OCI-LY1 (cell line): ENCODE results near the gene MOK.
"Not testable (repeated sequence)": the region's sequence is repeated elsewhere in the genome, so short reads cannot be mapped to it uniquely, and the experiment has no call there.

Experiments used
- H2AFZ ChIP-seq: fragments of 200-600 bp; sonication (generic), shearing (Covaris generic); 2 replicates; pipeline ENCODE4 v1.6.0; 2014; ENCODE audit warnings: antibody characterized with exemption, mild to moderate bottlenecking, low read length
- H3F3A ChIP-seq: fragments of 200-600 bp; sonication (generic), shearing (Covaris generic); 2 replicates; pipeline ENCODE4 v1.6.0; 2014; ENCODE audit warnings: mild to moderate bottlenecking, antibody characterized with exemption, low read length, moderate library complexity; ENCODE audit not compliant: insufficient read depth
- H3K27ac ChIP-seq: fragments of 200-600 bp; sonication (generic); 2 replicates; pipeline ENCODE4 v1.5.1; 2014; ENCODE audit warnings: low read length, mixed run types, mild to moderate bottlenecking, low read depth; ENCODE audit not compliant: poor library complexity, severe bottlenecking
- H3K27me3 ChIP-seq: fragments of 200-600 bp; sonication (generic); 2 replicates; pipeline ENCODE4 v1.6.0; 2014; ENCODE audit warnings: antibody characterized with exemption, mild to moderate bottlenecking, low read length, moderate library complexity; ENCODE audit not compliant: insufficient read depth
- H3K36me3 ChIP-seq: fragments of 200-600 bp; sonication (generic); 2 replicates; pipeline ENCODE4 v1.6.1; 2014; ENCODE audit warnings: mild to moderate bottlenecking, antibody characterized with exemption, low read length, moderate library complexity, mixed read lengths; ENCODE audit not compliant: insufficient read depth
- H3K4me1 ChIP-seq: fragments of 200-600 bp; sonication (generic); 2 replicates; pipeline ENCODE4 v1.5.1; 2014; ENCODE audit warnings: mild to moderate bottlenecking, low read length, moderate library complexity; ENCODE audit not compliant: insufficient read depth, severe bottlenecking
- H3K4me2 ChIP-seq: fragments of 200-600 bp; sonication (generic), shearing (Covaris generic); 2 replicates; pipeline ENCODE4 v1.6.1; 2014; ENCODE audit warnings: low read length
- H3K4me3 ChIP-seq: fragments of 200-600 bp; sonication (generic); 2 replicates; pipeline ENCODE4 v1.5.1; 2014; ENCODE audit warnings: low read length, low read depth, mild to moderate bottlenecking, mixed read lengths; ENCODE audit not compliant: poor library complexity, severe bottlenecking
- H3K79me2 ChIP-seq: fragments of 200-600 bp; shearing (Covaris generic); 2 replicates; pipeline ENCODE4 v1.6.1; 2016; ENCODE audit warnings: mixed run types, low read length, mixed read lengths; ENCODE audit not compliant: insufficient read depth
- H3K9ac ChIP-seq: fragments of 200-600 bp; sonication (generic), shearing (Covaris generic); 2 replicates; pipeline ENCODE4 v1.6.1; 2014; ENCODE audit warnings: mild to moderate bottlenecking, low read length, mixed read lengths
- H3K9me2 ChIP-seq: fragments of 200-600 bp; sonication (generic), shearing (Covaris generic); 2 replicates; pipeline ENCODE4 v1.6.1; 2014; ENCODE audit warnings: low read depth, mild to moderate bottlenecking, low read length, mixed read lengths
- H3K9me3 ChIP-seq: fragments of 200-600 bp; shearing (Covaris generic); 2 replicates; pipeline ENCODE4 v1.6.1; 2014; ENCODE audit warnings: low read length, mixed read lengths
- H4K20me1 ChIP-seq: fragments of 200-600 bp; sonication (generic), shearing (Covaris generic); 2 replicates; pipeline ENCODE4 v1.6.0; 2016; ENCODE audit warnings: mild to moderate bottlenecking, low read length; ENCODE audit not compliant: insufficient read depth
- CTCF ChIP-seq: fragments of 200-600 bp; sonication (generic), shearing (Covaris generic); IDR thresholded peaks from 2 replicates; pipeline ENCODE4 v1.5.1; 2017; ENCODE audit warnings: mild to moderate bottlenecking, antibody characterized with exemption, low read length, moderate library complexity, mixed read lengths
- EZH2 ChIP-seq: fragments of 200-600 bp; sonication (generic), shearing (Covaris generic); IDR thresholded peaks from 2 replicates; pipeline ENCODE4 v1.8.0; 2017; ENCODE audit warnings: borderline replicate concordance, mixed run types, mild to moderate bottlenecking, antibody characterized with exemption, low read length, moderate library complexity, mixed read lengths

MOK gene

GRCh38 chr14:102315121-102315520, 10.2 kb upstream of the MOK start:
- no peak for TF ChIP-seq EZH2
- TF ChIP-seq CTCF, result no peak
- Histone ChIP-seq H2AFZ (no peak overlapping the region), H3K36me3 (no peaks in the 10 kb centered on the region), H3K9me3 (no peaks in the 10 kb centered on the region), H3K4me1 (peaks cover 49% of the 10 kb centered on the region), H3K4me2 (peak overlapping the region; percentile 73), H3K9me2 (no peaks in the 10 kb centered on the region), H3K4me3 (no peak overlapping the region), H3K79me2 (no peaks in the 10 kb centered on the region), H3K27me3 (no peaks in the 10 kb centered on the region), H4K20me1 (no peaks in the 10 kb centered on the region), H3F3A (no peaks in the 10 kb centered on the region), H3K9ac (no peak overlapping the region), H3K27ac (no peak overlapping the region)

GRCh38 chr14:102314242-102315011, 9.5 kb upstream of the MOK start:
- Histone ChIP-seq H3K4me3 (peak overlapping the region; percentile 63), H3K9ac (peak overlapping the region; percentile 56; the same call in 1 of the 2 replicates), H2AFZ (peak overlapping the region; percentile 85; the same call in 1 of the 2 replicates), H3F3A (no peaks in the 10 kb centered on the region), H3K9me3 (no peaks in the 10 kb centered on the region), H3K79me2 (no peaks in the 10 kb centered on the region), H4K20me1 (no peaks in the 10 kb centered on the region), H3K27ac (no peak overlapping the region), H3K36me3 (no peaks in the 10 kb centered on the region), H3K4me2 (peak overlapping the region; percentile 73), H3K9me2 (no peaks in the 10 kb centered on the region), H3K4me1 (peaks cover 49% of the 10 kb centered on the region), H3K27me3 (no peaks in the 10 kb centered on the region)
- TF ChIP-seq CTCF (peak; percentile 73), EZH2 (no peak)

DNA sequence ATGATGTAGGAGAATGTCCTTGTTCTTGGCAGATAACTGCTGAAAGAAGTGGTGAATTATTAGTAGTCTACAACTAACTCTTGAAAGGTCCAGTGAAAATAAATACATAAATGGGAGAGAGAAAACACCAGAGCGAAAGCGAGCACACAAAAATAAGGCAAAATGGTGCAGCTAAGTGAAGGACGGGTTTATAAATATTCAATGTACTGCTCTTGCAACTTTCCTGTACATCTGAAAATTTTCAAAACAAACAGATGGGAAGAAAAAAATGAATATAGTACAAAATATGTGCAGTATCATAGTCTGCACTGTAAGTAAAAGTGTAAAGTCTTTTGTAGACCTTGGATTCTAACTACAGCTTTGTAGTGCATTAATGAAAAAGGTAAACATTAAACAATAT, 1.3 kb downstream of the MOK start:
- Histone ChIP-seq H2AFZ (no peak overlapping the region), H3K9me3 (no peaks in the 10 kb centered on the region), H3F3A (no peaks in the 10 kb centered on the region), H3K4me1 (peaks cover 15% of the 10 kb centered on the region), H3K27ac (no peak overlapping the region), H3K4me3 (no peak overlapping the region), H3K36me3 (no peaks in the 10 kb centered on the region), H3K9me2 (no peaks in the 10 kb centered on the region), H3K4me2 (no peak overlapping the region), H3K27me3 (no peaks in the 10 kb centered on the region), H3K9ac (no peak overlapping the region), H4K20me1 (no peaks in the 10 kb centered on the region), H3K79me2 (no peaks in the 10 kb centered on the region)
- TF ChIP-seq EZH2 (no peak), CTCF (no peak)

DNA sequence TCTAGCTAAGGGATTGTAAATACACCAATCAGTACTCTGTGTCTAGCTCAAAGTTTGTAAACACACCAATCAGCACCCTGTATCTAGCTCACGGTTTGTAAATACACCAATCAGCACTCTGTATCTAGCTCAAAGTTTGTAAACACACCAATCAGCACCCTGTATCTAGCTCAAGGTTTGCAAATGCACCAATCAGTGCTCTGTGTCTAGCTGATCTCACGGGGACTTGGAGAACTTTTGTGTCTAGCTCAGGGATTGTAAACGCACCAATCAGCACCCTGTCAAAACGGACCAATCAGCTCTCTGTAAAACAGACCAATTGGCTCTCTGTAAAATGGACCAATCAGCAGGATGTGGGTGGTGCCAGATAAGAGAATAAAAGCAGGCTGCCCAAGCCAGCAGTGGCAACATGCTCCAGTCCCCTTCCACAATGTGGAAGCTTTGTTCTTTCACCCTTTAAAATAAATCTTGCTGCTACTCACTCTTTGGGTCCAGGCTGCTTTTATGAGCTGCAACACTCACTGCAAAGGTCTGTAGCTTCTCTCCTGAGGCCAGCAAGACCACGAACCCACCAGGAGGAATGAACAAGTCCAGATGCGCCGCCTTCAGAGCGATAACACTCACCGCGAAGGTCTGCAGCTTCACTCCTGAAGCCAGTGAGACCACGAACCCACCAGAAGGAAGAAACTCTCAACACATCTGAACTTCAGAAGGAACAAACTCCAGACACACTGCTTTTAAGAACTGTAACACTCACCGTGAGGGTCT, 6.5 kb downstream of the MOK start:
- H3F3A ChIP-seq, result not testable (repeated sequence)

More for the DNA sequence above, 6.5 kb downstream of the MOK start:
- not testable (repeated sequence) for H3K27ac ChIP-seq, H3K4me2 ChIP-seq, H3K79me2 ChIP-seq, H2AFZ ChIP-seq, H3K4me1 ChIP-seq, H3K27me3 ChIP-seq, H3K9me2 ChIP-seq, H3K36me3 ChIP-seq, H3K4me3 ChIP-seq, H3K9ac ChIP-seq, H3K9me3 ChIP-seq, H4K20me1 ChIP-seq
